ENCODE results near the gene TTC1.

DNA sequence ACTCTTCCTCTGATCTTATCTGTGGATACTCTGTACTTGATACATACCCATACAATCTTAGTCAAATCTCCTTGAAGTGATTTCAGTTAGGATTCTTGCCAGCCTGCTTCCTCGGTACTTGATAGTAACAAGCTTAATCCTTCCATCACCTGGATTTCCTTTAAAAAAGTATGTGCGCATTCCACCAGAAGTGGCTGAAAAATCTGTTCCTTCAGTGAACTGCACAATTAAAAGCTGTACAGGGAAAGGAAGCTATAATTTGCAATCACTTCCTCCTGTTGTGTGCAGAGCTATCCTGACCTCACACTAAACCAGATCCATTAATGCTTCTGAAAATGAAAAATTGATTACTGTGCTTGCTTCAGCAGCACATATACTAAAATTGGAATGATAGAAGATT, 63.0 kb downstream of the TTC1 start:
- TF ChIP-seq CTCF (IDR thresholded peaks at IDR 0.05), result no peak
- TF ChIP-seq POLR2A (IDR thresholded peaks at IDR 0.05), result no peak
- TF ChIP-seq POLR2AphosphoS5 (IDR thresholded peaks at IDR 0.05), result no peak
